Ascending aorta (tissue), 2 donors: Measurements from ENCODE around the gene PREX1. TPM values are rescaled to one million over a fixed set of nuclear protein-coding genes. Genes with fewer than 3 reads are reported as not detected.
"Not testable (repeated sequence)": the region's sequence is repeated elsewhere in the genome, so short reads cannot be mapped to it uniquely, and the experiment has no call there.

Experiments used
- DNase-seq, 2 donors: peaks; one replicate each; pipeline ENCODE4 v3.0.0-alpha.2; 2019; ENCODE audit warnings: low spot score in 2 of 2
- H3K27ac ChIP-seq, 2 donors: fragments of 200-600 bp; sonication (generic); one replicate each; pipeline ENCODE4 v1.5.1; 2016 to 2017; ENCODE audit warnings: mild to moderate bottlenecking in 1 of 2
- H3K27me3 ChIP-seq: fragments of 200-600 bp; sonication (generic); one replicate; pipeline ENCODE4 v1.5.1; 2017
- H3K36me3 ChIP-seq, 2 donors: fragments of 200-600 bp; sonication (generic); one replicate each; pipeline ENCODE4 v1.5.1; 2016
- H3K4me1 ChIP-seq, 2 donors: fragments of 200-600 bp; sonication (generic); one replicate each; pipeline ENCODE4 v1.5.1; 2016 to 2017; ENCODE audit warnings: mild to moderate bottlenecking in 1 of 2
- H3K4me3 ChIP-seq, 2 donors: fragments of 200-600 bp; sonication (generic); one replicate each; pipeline ENCODE4 v1.5.1; 2016 to 2017; ENCODE audit warnings: mild to moderate bottlenecking in 1 of 2
- H3K9me3 ChIP-seq, 2 donors: fragments of 200-600 bp; sonication (generic); one replicate each; pipeline ENCODE4 v1.5.1; 2016
- intact Hi-C: fragments of 100-400 bp; cut with DNase I; formaldehyde crosslinking; loops from one replicate; pipeline ENCODE4 v1.15.1; 2023
- total RNA-seq: library from RNA; depleted of rRNA; stranded (reverse); fragments of >200 nt; gene quantifications from one replicate; pipeline ENCODE4 v1.1.0, GENCODE V29; 2016
- TF ChIP-seq, protein P1 (sequence below), 3 experiments: fragments of 200-600 bp in 2 of 3; fragments of 450-650 bp in 1 of 3; sonication (generic) in 2 of 3; IDR thresholded peaks; one replicate each; pipeline ENCODE4 v1.5.1; 2016 to 2019; ENCODE audit warnings: antibody characterized with exemption in 3 of 3, mild to moderate bottlenecking in 1 of 3, moderate library complexity in 1 of 3

PREX1 gene
- total RNA-seq, 1 donor from 2014 or later: 75.4 TPM

DNA sequence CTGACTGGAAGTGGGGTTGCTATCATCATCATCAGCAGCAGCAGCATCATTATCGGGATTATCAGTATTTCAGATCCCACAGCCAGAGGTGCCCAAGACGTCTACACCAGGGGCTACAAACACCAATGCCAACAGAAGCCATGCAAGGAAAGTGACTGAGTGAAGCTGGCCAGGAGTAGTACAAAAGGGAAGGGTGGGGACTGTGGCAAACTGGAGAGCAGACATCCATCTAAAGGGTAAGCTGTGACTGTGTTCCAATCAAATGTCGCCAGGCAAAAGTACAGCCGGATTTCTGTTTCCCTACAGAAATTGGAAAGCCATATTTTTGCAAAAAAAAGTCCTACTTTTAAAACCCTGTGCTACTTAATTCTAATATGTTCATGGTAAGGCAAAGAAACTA, 50.0 kb downstream of the PREX1 start:
- no peaks in the 10 kb centered on the region for H3K27me3 ChIP-seq
- TF ChIP-seq, protein P1, sequence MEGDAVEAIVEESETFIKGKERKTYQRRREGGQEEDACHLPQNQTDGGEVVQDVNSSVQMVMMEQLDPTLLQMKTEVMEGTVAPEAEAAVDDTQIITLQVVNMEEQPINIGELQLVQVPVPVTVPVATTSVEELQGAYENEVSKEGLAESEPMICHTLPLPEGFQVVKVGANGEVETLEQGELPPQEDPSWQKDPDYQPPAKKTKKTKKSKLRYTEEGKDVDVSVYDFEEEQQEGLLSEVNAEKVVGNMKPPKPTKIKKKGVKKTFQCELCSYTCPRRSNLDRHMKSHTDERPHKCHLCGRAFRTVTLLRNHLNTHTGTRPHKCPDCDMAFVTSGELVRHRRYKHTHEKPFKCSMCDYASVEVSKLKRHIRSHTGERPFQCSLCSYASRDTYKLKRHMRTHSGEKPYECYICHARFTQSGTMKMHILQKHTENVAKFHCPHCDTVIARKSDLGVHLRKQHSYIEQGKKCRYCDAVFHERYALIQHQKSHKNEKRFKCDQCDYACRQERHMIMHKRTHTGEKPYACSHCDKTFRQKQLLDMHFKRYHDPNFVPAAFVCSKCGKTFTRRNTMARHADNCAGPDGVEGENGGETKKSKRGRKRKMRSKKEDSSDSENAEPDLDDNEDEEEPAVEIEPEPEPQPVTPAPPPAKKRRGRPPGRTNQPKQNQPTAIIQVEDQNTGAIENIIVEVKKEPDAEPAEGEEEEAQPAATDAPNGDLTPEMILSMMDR (IDR thresholded peaks at IDR 0.05): no peak
- H3K9me3 ChIP-seq: no peaks in the 10 kb centered on the region
- no peak overlapping the region for H3K4me3 ChIP-seq
- no peaks in the 10 kb centered on the region for H3K36me3 ChIP-seq
- DNase-seq: no peak
- intact Hi-C loops: no loop called here
- H3K4me1 ChIP-seq: peaks cover 5 to 18% of the 10 kb centered on the region in 2 donors
- no peak overlapping the region for H3K27ac ChIP-seq

DNA sequence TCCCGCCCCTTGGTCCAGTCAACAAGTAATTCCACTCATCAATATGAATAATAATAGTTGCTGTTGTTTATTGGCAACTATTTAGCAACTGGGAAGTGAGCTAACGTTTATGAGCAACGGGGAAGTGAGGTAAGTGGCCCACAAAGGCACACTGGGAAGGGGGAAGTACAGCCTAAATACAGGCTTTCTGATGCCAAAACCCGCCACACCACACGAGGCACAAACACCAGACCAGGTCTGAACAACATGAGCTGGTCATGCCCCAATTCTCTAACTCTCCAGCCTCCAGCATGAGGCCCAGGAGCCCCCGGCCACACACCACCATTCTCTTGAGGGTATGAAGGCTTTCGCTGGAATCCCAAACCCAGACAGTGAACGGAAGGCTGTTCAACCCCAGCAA, 50.8 kb downstream of the PREX1 start:
- H3K36me3 ChIP-seq: no peaks in the 10 kb centered on the region
- no peak for DNase-seq
- intact Hi-C loops: no loop called here
- peak overlapping the region in 1 of 2 donors; percentile 22 for H3K27ac ChIP-seq
- H3K27me3 ChIP-seq: no peaks in the 10 kb centered on the region
- TF ChIP-seq, protein P1 (IDR thresholded peaks at IDR 0.05): no peak
- H3K9me3 ChIP-seq: no peaks in the 10 kb centered on the region
- peaks cover 5 to 16% of the 10 kb centered on the region in 2 donors for H3K4me1 ChIP-seq
- H3K4me3 ChIP-seq: no peak overlapping the region

DNA sequence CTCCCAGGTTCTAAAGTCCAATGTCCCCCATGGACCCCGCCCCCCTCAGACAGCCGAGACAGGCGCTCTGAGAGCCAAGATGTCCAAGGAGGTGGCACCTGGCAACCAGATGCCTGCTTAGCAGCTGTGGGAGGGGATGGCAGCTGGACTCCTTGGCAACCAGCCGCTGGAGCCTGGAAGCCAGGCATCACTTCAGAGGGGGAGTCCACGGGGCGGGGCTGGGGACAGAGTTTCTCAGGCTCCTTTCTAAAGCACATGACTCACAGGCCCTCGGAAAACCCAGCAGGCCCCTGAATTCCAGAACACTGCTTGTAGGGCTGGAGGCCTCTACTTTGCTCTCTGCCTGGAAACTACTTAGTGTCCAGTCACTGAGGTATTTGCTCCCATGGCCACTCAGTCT, 51.5 kb downstream of the PREX1 start:
- peak in 1 of 2 donors; percentile 79 for DNase-seq
- intact Hi-C loops: no loop called here
- Histone ChIP-seq H3K4me1 (peaks cover 5 to 16% of the 10 kb centered on the region in 2 donors), H3K4me3 (no peak overlapping the region), H3K27ac (peak overlapping the region in 1 of 2 donors; percentile 22), H3K36me3 (no peaks in the 10 kb centered on the region), H3K27me3 (no peaks in the 10 kb centered on the region), H3K9me3 (no peaks in the 10 kb centered on the region)
- TF ChIP-seq, protein P1 (IDR thresholded peaks at IDR 0.05): no peak

DNA sequence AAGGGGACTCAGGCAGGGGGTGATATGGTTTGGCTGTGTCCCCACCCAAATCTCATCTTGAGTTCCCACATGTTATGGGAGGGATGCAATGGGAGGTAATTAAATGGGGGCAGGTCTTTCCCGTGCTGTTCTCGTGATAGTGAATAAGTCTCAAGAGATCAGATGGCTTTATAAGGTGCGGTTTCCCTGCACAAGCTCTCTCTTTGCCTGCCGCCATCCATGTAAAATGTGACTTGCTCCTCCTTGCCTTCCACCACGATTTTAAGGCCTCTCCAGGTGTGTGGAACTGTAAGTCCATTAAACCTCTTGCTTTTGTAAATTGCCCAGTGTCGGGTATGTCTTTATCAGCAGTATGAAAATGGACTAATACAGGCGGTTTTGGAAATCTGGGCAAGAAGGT, 52.3 kb downstream of the PREX1 start:
- intact Hi-C loops, H3K9me3 ChIP-seq, H3K27ac ChIP-seq, H3K36me3 ChIP-seq, H3K4me3 ChIP-seq, H3K27me3 ChIP-seq, DNase-seq: not testable (repeated sequence)
- H3K4me1 ChIP-seq: peaks cover 5 to 18% of the 10 kb centered on the region in 2 donors

DNA sequence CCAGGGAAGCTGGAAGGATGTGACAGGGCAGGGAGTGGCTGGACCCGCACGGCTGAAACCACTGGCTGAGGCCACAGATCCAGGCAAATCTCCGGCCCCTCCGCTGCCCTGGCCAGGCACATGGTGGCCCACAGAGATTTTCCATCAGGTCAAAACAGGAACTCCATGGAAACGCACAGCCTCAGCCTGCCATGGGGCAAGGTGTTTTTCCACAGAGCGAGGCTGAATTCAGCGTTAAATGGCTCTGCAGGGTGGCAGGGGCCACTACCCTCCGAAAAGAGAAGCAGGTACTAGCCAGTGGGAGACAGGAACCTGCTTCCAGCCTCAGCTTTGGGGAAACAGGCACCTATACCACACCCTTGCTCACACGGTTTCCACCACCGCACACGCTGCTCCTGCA, 53.1 kb downstream of the PREX1 start:
- Histone ChIP-seq H3K27me3 (no peaks in the 10 kb centered on the region), H3K9me3 (no peaks in the 10 kb centered on the region), H3K4me3 (no peak overlapping the region), H3K36me3 (no peaks in the 10 kb centered on the region), H3K4me1 (peaks cover 5 to 18% of the 10 kb centered on the region in 2 donors), H3K27ac (peak overlapping the region in 1 of 2 donors; percentile 1)
- TF ChIP-seq, protein P1 (IDR thresholded peaks at IDR 0.05): no peak
- no peak for DNase-seq
- intact Hi-C loops: no loop called here

DNA sequence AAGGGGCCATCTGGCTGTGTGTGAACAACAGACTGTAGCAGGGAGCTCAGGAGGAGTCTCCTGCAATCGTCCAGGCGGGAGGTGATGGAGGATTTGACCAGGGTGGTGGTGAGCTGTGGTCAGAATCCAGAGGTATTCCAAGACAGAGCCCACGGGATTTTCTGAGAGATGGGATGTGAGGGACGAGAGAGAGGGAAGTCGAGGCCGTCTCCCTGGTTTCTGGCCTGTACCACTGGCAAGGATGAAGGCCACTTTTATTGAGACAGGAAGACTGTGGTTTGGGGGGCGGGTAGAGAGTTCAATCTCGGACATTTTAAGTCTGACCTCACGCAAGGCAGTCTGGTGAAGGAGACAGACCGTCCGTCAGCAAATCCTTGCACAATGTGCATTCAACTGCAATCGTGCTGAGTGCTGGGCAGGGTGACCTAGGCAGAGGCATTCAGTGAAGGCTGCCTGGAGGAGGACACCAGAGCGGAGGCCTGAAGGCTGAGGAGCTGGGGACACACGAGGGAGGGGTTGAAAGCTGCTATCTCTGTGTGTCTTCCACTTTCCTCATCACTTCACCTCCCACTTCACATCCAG, 53.9 kb downstream of the PREX1 start:
- Histone ChIP-seq H3K4me1 (peaks cover 5 to 18% of the 10 kb centered on the region in 2 donors), H3K27me3 (no peaks in the 10 kb centered on the region), H3K4me3 (no peak overlapping the region), H3K27ac (no peak overlapping the region), H3K9me3 (no peaks in the 10 kb centered on the region), H3K36me3 (no peaks in the 10 kb centered on the region)
- TF ChIP-seq, protein P1 (IDR thresholded peaks at IDR 0.05): no peak
- intact Hi-C loops: no loop called here
- DNase-seq: peak in 1 of 2 donors; percentile 56
